Activated gamma-delta T cell (primary cell): Measurements from ENCODE around the gene PACS2.

Source experiments
- DNase-seq: peaks from one replicate; lab custom pipeline; 2025; lab: John Stamatoyannopoulos, UW

The PACS2 gene

DNA sequence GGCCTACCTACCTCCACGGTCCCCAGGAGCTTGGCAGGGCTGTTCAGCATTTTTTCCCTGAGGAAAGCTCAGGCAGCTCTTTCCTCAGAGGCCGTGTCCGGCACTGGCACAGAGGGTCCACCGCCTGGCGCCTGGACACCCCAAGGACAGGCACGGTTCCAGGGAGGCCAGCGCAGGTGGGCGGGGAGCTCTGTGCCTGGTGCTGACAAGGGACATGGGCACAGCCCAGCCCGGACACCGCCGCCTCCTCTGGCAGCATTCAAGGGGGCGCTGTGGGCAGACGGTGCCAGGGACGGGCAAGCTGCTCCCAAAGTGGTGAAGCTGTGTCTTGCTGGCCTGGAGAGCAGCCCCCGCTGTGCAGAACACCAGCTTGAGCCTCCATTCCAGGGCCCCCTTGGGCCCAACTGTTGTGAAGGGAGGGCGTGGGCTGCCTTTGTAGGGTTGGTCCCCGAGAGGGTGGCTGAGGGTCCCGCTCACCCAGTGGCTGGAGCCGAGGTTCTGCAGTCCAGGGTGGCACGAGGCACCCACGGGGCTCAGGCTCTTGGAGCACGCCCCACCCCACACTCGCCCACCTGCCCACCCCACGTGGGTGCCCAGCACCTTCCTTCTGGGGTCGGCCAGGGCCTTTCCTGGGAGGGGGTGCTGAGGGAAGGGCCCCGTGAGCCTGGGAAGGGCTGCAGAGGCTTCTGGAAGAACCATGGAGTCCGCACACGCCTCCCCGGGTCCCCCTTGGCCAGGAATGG, 54.5 kb downstream of the PACS2 start:
- no peak for DNase-seq

- no peak for DNase-seq
Measured at GRCh38 chr14:105369653-105370040, 55.1 kb downstream of the PACS2 start.

- no peak for DNase-seq
Measured at GRCh38 chr14:105374389-105374788, 59.8 kb downstream of the PACS2 start.

GRCh38 chr14:105375635-105376057, 61.1 kb downstream of the PACS2 start:
- no peak for DNase-seq

GRCh38 chr14:105376521-105377440, 62.2 kb downstream of the PACS2 start:
- no peak for DNase-seq

DNA sequence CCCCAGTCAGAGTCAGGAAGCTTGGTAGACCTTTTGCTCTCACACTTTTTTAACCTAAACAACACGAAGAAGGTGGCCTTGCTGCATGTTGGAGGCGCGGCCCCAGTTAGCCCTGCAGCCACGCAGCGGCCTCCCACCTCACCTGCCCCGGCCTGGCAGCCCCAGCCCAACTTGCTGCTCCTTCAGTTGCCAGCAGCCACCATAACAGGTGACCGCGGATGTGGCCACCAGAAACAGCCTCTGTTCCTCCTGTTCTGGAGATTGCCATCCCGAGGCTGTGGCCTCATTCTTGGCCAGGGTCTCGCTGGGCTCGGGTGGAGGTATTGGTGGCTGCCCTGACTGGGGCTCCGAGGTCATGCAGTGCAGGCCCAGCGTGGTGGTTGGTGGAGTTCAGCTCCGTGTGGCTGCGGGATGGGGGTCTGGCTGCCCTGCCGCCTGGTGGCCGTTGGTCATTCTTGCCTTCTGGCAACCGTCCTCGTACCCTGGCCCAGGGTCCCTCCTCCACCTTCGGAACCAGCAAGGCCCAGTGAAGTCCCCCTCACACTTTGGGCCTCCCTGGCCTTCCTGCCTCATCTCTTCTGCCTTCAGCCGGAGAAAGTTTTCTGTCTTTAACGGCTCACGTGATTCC, 63.1 kb downstream of the PACS2 start:
- no peak for DNase-seq

DNA sequence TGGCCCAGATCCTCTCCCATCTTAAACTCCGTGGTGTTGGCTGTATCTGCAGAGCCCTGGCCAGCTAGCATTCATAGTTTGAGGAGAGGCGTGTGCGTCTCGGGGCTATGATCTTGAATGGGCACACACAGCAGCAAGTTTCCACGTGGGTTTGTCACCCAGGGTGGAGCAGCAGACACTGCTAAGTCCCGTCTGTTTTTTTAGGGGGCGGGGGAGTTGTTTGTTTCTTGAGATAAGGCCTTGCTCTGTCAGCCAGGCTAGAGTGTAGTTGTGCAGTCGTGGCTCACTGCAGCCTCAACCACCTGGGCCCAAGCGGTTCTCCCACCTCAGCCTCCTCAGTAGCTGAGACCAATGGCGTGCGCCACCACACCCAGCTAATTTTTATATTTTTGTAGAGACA, 63.7 kb downstream of the PACS2 start:
- no peak for DNase-seq

GRCh38 chr14:105378873-105379685, 64.5 kb downstream of the PACS2 start:
- no peak for DNase-seq

- DNase-seq: no peak
Measured at GRCh38 chr14:105379946-105380345, 65.4 kb downstream of the PACS2 start.

- DNase-seq: no peak
Measured at GRCh38 chr14:105380756-105381155, 66.2 kb downstream of the PACS2 start.

DNA sequence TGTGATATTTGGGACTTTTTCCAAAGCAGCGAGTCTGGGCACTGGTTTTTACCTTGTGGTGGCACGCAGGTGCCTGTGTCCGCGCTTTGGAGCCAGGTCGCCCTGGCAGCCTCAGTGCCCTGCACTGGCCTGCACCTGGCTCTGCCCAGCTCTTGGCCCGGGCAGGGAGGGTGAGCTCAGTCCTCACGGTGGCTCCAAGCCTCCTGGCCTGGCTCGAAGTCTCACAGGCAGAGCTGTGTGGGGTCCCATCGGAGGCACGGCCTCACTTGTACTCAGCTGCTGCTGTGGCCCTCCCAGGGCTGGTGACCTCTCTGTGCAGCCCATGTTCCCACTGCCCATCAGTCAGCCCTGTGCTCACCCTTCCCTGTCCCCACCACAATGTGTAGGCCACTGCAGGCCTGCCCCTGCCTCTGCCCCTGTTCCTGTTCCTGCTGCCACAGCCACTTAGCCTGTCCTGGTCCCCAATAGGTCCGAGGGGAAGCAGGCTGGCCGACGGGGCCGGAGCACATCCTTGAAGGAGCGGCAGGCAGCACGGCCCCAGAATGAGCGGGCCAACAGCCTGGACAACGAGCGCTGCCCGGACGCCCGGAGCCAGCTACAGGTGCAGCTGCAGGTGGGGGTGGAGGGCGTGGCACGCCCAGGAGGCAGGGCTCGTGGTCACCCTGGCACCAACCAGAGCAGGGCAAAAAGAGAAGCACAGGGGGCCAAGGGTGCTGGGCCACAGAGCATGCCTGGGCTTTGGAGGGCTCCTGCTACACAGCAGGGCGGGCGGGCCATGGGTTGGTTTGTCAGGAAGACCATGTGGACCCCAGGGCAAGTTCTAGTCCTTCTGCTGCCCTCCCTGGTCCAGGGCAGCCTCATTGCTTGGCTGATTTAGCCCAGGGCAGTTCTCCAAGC, 67.1 kb downstream of the PACS2 start:
- no peak for DNase-seq

DNA sequence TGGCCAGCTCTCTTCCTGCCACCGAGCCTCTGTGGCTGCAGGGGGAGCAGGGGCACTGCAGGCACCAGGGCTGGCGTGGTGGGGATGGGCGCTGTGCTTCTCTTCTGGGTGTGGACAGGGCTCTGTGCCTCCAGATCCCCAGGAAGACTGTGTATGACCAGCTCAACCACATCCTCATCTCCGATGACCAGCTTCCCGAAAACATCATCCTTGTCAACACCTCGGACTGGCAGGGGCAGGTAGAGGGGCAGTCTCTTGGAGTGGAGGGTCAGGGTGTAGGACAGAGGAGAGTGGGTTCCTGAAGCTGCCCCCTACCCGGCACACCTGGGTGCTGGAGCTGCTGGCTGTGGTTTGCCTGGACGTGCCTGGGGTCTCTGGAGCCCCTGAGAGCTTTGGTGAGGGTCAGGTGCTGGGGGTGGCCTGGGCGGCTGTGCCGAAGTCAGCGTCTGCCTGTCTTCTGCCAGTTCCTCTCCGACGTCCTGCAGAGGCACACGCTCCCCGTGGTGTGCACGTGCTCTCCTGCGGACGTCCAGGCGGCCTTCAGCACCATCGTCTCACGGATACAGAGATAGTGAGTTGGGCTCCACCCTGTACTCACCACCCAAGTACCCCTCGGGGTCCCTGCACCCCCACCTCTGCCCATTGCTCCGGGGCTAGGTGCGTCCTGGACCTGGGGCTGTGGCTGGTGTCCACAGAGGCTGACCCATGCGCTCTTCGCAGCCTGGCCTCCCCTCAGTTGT, 68.0 kb downstream of the PACS2 start:
- DNase-seq: no peak

DNA sequence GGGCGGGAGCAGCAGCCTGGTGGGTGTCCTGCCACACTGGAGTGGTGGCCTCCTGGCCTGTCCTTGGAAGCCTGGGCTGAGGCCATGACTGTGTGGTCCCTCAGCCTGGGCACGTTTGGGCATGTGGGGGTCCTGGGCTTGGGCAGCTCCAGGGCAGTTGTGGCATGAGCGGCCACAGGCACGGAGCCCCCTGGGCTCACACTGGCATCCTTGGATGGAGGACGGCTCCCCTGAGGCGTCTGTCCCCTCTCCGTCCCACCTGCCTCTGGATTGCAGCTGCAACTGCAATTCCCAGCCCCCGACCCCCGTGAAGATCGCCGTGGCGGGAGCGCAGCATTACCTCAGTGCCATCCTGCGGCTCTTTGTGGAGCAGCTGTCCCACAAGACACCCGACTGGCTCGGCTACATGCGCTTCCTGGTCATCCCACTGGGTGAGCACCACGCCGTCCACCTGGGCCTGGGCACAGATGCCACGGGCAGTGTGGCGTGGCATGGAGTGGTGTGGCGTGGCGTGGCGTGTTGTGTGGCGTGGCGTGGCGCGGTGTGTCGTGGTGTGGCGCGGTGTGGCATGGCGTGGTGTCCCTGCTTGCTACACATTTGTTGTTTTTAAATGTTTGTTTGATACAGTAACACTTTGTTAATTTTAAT, 68.7 kb downstream of the PACS2 start:
- DNase-seq: no peak

- DNase-seq: no peak
Measured at GRCh38 chr14:105384041-105384557, 69.6 kb downstream of the PACS2 start.

DNA sequence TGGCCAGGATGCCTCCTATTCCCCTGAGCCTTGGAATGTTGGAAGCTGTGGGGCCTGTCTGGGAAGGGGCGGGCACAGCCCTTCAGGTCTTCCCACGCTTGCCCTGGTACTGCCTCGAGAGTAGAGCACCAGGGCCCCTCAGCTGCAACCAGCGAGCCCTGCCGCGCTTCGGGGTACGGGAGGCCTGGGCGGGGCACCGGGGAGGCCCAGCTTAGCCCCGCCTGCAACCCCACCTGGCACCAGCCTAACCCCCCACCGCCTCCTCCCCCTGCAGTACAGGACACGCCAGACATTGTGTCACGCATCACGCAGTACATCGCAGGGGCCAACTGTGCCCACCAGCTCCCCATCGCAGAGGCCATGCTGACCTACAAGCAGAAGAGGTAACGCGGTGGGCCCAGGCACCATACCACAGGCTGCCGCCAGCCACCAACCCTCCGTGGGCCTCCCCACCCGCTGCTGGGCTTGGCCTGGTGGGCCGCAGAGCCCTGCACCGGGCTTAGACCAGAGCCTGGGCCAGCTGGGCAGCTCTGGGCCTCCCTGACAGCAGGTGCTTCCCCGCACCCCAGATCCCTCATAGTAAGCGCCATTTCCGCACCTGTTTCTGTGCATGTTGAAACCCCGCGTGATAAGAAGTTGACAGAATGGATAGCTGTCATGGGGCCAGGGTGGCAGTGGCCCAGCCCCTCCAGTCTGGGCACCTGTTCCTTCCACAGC, 70.2 kb downstream of the PACS2 start:
- DNase-seq: no peak

DNA sequence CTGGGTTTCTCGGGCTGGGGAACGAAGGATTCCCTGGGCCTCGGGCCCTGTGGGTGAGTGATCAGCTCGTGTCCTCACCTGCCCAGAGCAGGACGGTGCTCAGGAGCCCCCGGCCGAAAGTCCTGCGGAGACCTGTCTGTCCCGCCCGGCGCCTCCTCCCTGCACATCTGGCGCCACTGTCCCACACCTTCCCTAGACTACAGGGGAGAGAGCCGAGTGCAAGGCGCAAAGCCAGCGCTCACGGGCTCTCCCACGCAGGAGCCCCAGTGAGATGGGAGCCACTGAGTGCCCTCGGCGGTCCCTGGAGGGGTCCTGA, 70.7 kb downstream of the PACS2 start:
- DNase-seq: no peak

DNA sequence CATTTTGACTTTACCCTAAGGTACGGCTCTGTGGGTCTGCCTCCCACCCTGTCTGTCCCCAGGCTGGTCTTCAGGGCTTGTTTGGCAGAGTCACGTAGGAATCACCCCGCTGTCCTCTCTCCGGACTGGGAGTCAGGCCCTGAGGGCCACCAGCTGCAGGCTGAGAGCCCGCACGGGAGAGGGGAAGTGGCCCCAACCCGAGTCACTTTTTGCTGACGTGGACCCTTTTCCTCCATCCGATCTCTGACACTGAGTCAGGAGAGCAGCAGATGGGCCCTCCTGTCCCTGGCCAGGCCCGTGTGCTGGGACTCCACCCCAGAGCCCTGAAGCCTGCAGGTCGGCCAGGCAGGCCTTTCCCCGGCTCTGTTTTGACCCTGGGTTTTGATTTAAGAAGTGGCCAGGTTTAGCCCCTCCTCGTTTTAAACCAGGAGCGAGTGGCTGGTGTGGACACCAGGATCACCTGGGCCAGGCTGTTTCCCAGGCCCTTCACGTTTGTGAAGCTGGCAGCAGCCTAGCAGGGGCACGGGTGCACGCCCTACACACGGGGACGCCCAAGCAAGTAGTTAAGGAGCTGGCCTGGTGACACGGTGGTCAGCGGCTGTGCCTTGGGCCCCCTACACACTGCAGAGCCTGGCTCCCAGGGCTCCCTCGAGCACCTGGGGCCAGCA, 71.3 kb downstream of the PACS2 start:
- no peak for DNase-seq
